DLD1 (cell line): ENCODE measurements around the gene MYCL.

Experiments
- in situ Hi-C: cut with HindIII; loops from 2 replicates; pipeline ENCODE4 v1.10.0; 2017; ENCODE audit warnings: low sequenced_read_pairs

MYCL gene

GRCh38 chr1:39857126-39857878 lies 44.4 kb downstream of the MYCL start:
- in situ Hi-C loops = no loop called here

DNA sequence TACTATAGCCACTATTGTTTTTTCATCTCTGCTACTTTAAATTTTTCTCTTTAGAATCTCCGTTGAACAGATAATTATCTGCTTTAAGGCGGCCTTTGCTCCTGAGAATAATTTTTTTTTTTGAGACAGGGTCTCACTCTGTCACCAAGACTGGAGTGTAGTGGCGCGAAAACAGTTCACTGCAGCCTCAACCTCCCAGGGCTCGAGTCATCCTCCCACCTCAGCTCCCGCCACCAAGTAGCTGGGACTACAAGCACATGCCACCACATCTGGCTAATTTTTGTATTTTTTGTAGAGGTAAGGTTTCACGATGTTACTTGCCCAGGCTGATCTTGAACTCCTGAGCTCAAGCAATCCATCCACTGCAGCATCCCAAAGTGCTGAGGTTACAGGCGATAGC lies 47.0 kb downstream of the MYCL start:
- in situ Hi-C loops = no loop called here

GRCh38 chr1:39854314-39854713 lies 47.4 kb downstream of the MYCL start:
- in situ Hi-C loops = no loop called here

- in situ Hi-C loops = no loop called here
Observed at GRCh38 chr1:39852876-39853275, 48.8 kb downstream of the MYCL start.

GRCh38 chr1:39852214-39852791 lies 49.4 kb downstream of the MYCL start:
- in situ Hi-C loops = no loop called here

GRCh38 chr1:39850606-39851216 lies 51.0 kb downstream of the MYCL start:
- in situ Hi-C loops = no loop called here

- in situ Hi-C loops = no loop called here
Observed at GRCh38 chr1:39849203-39849602, 52.5 kb downstream of the MYCL start.

DNA sequence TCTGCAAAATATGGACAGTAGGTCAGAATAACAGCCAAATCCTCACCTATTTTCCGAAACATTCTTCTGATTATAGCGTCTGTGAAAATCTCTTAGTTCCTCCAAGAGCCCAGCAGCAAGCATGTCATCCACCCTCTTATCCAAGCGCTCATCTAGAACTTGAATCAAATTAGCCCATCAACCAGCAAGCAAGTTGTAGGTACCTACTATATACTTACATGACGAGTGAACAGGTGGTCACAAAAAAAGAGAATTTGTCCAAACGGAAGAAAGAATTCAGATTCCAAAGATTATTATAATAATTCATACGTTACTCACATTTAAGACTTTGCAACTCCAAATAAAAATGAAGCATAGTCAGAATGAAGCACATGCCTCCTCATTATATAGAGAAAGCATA lies 53.8 kb downstream of the MYCL start:
- in situ Hi-C loops = no loop called here

DNA sequence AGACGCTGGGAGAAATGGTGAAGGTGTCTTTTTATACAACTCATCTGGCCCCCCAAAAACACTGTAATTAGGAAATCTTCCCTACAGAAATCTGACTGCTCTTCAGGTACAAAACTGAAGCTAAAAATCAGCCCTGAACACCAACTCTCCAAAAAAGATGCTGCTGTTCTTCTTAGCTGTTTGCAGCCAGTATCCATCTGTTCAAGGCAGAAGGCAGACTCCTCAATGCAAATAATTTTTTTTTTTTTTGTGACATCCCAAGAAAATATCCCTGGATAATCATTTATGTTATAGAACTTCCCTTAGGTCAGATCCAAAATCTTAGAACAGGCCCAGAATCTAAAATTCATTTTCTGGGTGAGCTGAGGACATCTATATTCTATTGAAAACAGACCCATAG lies 54.9 kb downstream of the MYCL start:
- in situ Hi-C loops = no loop called here

DNA sequence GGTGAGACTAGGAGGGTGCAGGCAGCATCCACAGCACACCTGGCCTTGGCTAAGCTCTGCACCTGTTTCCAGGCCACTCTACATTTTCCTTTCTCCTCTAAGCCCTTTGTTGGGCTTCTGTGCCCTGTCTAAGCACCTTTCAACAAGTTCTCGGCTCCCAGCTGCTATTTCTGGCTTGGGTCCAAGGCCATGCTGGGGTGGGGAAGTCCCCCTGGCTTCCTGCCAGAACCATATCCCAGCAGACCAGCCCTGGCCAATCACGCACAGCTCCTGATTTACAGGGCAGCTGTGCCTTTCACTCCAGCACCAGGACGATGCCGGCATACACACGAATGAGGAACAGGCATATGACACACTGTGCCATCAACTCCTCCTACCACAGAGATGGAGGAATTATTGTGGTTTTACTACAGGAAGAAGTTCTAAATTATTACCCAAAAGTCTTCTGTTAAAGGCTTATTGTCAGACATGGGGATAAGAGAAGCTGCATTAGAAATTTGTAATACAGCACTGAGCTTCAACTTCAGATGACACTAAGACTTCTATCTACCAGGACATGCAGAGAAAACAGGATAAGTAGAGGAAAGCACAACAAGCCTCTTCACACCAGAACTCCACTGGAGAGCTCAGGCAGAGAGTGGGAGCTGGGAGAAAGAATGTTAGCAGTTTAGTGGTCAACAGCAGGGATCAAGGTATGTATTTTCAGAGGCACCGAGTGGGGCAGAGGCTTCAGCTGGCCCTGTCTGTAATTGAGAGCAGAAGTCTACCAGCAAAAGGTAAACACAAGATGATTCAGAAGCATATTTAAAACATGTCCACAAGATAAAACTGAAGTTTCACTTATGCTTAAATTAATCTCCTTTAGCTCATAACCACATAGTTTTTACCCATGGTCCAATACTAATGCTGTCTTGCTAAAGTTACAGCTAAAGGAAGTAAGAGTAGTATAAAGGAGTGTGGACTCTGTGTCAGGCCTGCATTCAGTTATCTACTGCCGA lies 55.8 kb downstream of the MYCL start:
- in situ Hi-C loops = no loop called here
